ENCODE data around the gene EPC2.

The EPC2 gene

DNA sequence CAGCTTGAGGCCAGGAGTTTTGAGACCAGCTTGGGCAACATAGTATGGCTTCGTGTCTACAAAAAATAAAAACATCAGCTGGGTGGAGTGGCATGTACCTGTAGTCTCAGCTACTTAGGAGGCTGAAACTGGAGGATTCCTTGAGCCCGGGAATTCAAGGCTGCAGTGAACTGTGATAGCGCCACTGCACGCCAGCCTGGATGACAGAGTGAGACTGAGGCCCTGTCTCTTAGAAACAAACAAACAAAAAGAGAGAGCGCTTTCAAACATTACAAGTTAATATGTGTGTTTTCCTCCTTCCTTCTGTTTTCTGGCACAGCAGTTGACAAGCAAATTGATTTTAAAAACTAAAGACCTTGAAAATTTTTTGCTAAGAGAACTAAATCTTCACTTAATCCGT lies 9.9 kb downstream of the EPC2 start:
- Histone ChIP-seq H3K4me3 (ENCODE audit: low read length) (no peak overlapping the region), H4K20me1 (ENCODE audit: control insufficient read depth, insufficient read depth, low read depth, low read length) (peaks cover 51% of the 10 kb centered on the region), H3K27me3 (ENCODE audit: control insufficient read depth, low read length) (no peaks in the 10 kb centered on the region), H3F3A (ENCODE audit: control insufficient read depth, insufficient read depth) (no peaks in the 10 kb centered on the region), H3K27ac (ENCODE audit: low read depth, low read length) (no peak overlapping the region), H3K9me2 (replicated peaks; ENCODE audit: control insufficient read depth, low read length) (no peaks in the 10 kb centered on the region), H3K79me2 (ENCODE audit: control insufficient read depth, low read length) (peaks cover 100% of the 10 kb centered on the region), H3K4me1 (ENCODE audit: control insufficient read depth, low read length) (peaks cover 57% of the 10 kb centered on the region), H3K9me3 (ENCODE audit: control insufficient read depth, insufficient read depth, low read length) (no peaks in the 10 kb centered on the region), H3K36me3 (ENCODE audit: control insufficient read depth, low read length) (no peaks in the 10 kb centered on the region), H3K4me2 (ENCODE audit: low read length) (no peak overlapping the region)
- TF ChIP-seq, protein P1, sequence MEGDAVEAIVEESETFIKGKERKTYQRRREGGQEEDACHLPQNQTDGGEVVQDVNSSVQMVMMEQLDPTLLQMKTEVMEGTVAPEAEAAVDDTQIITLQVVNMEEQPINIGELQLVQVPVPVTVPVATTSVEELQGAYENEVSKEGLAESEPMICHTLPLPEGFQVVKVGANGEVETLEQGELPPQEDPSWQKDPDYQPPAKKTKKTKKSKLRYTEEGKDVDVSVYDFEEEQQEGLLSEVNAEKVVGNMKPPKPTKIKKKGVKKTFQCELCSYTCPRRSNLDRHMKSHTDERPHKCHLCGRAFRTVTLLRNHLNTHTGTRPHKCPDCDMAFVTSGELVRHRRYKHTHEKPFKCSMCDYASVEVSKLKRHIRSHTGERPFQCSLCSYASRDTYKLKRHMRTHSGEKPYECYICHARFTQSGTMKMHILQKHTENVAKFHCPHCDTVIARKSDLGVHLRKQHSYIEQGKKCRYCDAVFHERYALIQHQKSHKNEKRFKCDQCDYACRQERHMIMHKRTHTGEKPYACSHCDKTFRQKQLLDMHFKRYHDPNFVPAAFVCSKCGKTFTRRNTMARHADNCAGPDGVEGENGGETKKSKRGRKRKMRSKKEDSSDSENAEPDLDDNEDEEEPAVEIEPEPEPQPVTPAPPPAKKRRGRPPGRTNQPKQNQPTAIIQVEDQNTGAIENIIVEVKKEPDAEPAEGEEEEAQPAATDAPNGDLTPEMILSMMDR (IDR thresholded peaks at IDR 0.05; ENCODE audit: low read depth, low read length, poor library complexity, severe bottlenecking), result no peak

DNA sequence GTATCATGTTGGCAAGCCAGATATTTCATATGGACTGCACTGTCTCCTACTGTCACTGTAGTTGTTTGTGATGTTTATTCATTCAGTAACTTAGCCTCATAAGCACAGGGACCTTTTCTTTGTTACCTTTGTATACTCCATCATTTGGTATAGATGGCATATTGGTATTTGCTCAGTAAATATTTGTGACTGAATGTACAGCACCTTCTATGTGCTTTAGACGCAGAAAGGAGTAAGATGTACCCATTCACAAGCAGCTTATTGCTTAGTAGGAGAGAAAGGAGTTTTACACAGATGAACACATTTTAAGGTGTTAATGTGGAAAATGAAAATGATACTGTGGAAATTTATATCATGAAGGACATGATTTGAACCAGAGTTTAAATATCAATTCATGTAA lies 12.0 kb downstream of the EPC2 start:
- H3F3A ChIP-seq (ENCODE audit: control insufficient read depth, insufficient read depth), result no peaks in the 10 kb centered on the region
- no peaks in the 10 kb centered on the region; the same call in 1 of the 2 replicates for H3K36me3 ChIP-seq (ENCODE audit: control insufficient read depth, low read length)
- H3K27ac ChIP-seq (ENCODE audit: low read depth, low read length), result no peak overlapping the region
- no peak overlapping the region for H3K4me3 ChIP-seq (ENCODE audit: low read length)
- TF ChIP-seq, protein P1 (IDR thresholded peaks at IDR 0.05; ENCODE audit: low read depth, low read length, poor library complexity, severe bottlenecking), result no peak
- no peak for TF ChIP-seq EZH2phosphoT487 (IDR thresholded peaks at IDR 0.05; ENCODE audit: borderline replicate concordance, low read length)
- H3K4me2 ChIP-seq (ENCODE audit: low read length), result no peak overlapping the region
- peaks cover 58% of the 10 kb centered on the region for H3K4me1 ChIP-seq (ENCODE audit: control insufficient read depth, low read length)
- H3K9me3 ChIP-seq (ENCODE audit: control insufficient read depth, insufficient read depth, low read length), result no peaks in the 10 kb centered on the region
- peaks cover 100% of the 10 kb centered on the region for H3K79me2 ChIP-seq (ENCODE audit: control insufficient read depth, low read length)
- no peaks in the 10 kb centered on the region for H3K27me3 ChIP-seq (ENCODE audit: control insufficient read depth, low read length)
- H4K20me1 ChIP-seq (ENCODE audit: control insufficient read depth, insufficient read depth, low read depth, low read length), result peaks cover 54% of the 10 kb centered on the region
- no peaks in the 10 kb centered on the region for H3K9me2 ChIP-seq (replicated peaks; ENCODE audit: control insufficient read depth, low read length)

DNA sequence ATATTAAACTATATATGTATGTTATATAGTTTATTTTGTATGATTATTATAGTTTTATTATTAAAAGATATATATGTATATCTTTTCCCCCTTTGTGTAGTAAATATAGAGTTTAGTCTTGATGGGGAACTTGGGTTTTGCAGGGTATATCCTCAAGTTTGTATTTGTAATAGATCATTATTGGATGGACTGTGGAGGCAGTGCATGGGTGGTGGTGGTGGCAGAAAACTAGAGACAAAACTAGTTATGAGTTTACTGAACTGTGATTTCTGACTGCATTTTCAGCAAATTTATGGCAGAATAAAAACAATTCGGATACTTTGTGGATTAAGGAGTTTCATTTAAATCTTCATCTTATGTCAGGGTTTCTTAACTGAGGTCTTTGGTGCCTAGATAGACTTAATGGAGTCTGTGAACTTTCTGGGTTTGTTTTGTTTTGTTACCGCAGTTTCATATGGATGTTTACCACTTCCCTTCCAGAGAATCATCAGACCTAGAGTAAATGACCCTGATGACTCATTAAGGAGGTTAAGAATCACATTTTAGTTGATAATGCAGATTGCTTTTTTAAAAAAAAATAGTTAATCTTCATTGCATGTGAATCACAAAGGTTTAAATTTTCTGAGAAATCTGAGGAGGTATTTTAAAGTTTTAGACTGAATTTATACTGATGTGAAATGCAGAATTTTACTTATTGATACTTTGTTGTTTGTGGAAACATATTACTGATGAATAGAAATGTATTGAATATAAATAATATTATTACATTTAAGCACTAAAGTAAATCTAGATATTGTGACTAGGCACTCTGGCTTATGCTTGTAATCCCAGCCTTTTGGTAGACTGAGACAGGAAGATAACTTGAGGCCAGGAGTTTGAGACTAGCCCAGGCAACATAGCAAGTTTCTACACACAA lies 14.5 kb downstream of the EPC2 start:
- TF ChIP-seq EZH2phosphoT487 (IDR thresholded peaks at IDR 0.05; ENCODE audit: borderline replicate concordance, low read length), result no peak
- TF ChIP-seq, protein P1 (IDR thresholded peaks at IDR 0.05; ENCODE audit: low read depth, low read length, poor library complexity, severe bottlenecking), result no peak
- no peaks in the 10 kb centered on the region; the same call in 1 of the 2 replicates for H3K36me3 ChIP-seq (ENCODE audit: control insufficient read depth, low read length)
- H3K4me1 ChIP-seq (ENCODE audit: control insufficient read depth, low read length), result peaks cover 35% of the 10 kb centered on the region
- no peaks in the 10 kb centered on the region for H3K9me2 ChIP-seq (replicated peaks; ENCODE audit: control insufficient read depth, low read length)
- H3K4me2 ChIP-seq (ENCODE audit: low read length), result no peak overlapping the region
- H3K27me3 ChIP-seq (ENCODE audit: control insufficient read depth, low read length), result no peaks in the 10 kb centered on the region
- peaks cover 38% of the 10 kb centered on the region for H4K20me1 ChIP-seq (ENCODE audit: control insufficient read depth, insufficient read depth, low read depth, low read length)
- peaks cover 97% of the 10 kb centered on the region for H3K79me2 ChIP-seq (ENCODE audit: control insufficient read depth, low read length)
- no peak overlapping the region for H3K4me3 ChIP-seq (ENCODE audit: low read length)
- no peaks in the 10 kb centered on the region for H3K9me3 ChIP-seq (ENCODE audit: control insufficient read depth, insufficient read depth, low read length)
- no peak overlapping the region for H3K27ac ChIP-seq (ENCODE audit: low read depth, low read length)
- no peaks in the 10 kb centered on the region for H3F3A ChIP-seq (ENCODE audit: control insufficient read depth, insufficient read depth)
